Left kidney (tissue), 2 donors: Measurements from ENCODE around the gene PTPRU. TPM values are rescaled to one million over a fixed set of nuclear protein-coding genes. Genes with fewer than 3 reads are reported as not detected.

Experiments
- DNase-seq: peaks from one replicate; pipeline ENCODE4 v3.0.0-alpha.2; 2013
- polyA plus RNA-seq: library from polyadenylated mRNA; unstranded; fragments of 120-200 nt; gene quantifications from one replicate; pipeline ENCODE4 v1.2.1, GENCODE V29; 2013; ENCODE audit not compliant: insufficient read length

The PTPRU gene
- polyA plus RNA-seq, 1 donor = 13.1 TPM

- DNase-seq = no peak
Observed at GRCh38 chr1:29245261-29245660, 8.9 kb downstream of the PTPRU start.

- DNase-seq = no peak
Observed at GRCh38 chr1:29245876-29246275, 9.6 kb downstream of the PTPRU start.

GRCh38 chr1:29247044-29247443 lies 10.7 kb downstream of the PTPRU start:
- no peak for DNase-seq

- DNase-seq = no peak
Observed at GRCh38 chr1:29247571-29248273, 11.4 kb downstream of the PTPRU start.

- no peak for DNase-seq
Observed at GRCh38 chr1:29248409-29248808, 12.1 kb downstream of the PTPRU start.

- DNase-seq = no peak
Observed at GRCh38 chr1:29249170-29249691, 12.9 kb downstream of the PTPRU start.

- DNase-seq = no peak
Observed at GRCh38 chr1:29249951-29250581, 13.7 kb downstream of the PTPRU start.

- DNase-seq = no peak
Observed at GRCh38 chr1:29251164-29252124, 15.1 kb downstream of the PTPRU start.

- no peak for DNase-seq
Observed at GRCh38 chr1:29253180-29253579, 16.9 kb downstream of the PTPRU start.

- DNase-seq = no peak
Observed at GRCh38 chr1:29254346-29254745, 18.0 kb downstream of the PTPRU start.

GRCh38 chr1:29255134-29255666 lies 18.9 kb downstream of the PTPRU start:
- no peak for DNase-seq

GRCh38 chr1:29256394-29256793 lies 20.1 kb downstream of the PTPRU start:
- DNase-seq = no peak

GRCh38 chr1:29256979-29257804 lies 20.9 kb downstream of the PTPRU start:
- DNase-seq = no peak

GRCh38 chr1:29258189-29258975 lies 22.1 kb downstream of the PTPRU start:
- DNase-seq = no peak

- DNase-seq = no peak
Observed at GRCh38 chr1:29258976-29259801, 22.9 kb downstream of the PTPRU start.

GRCh38 chr1:29259802-29260441 lies 23.6 kb downstream of the PTPRU start:
- DNase-seq = no peak

- no peak for DNase-seq
Observed at GRCh38 chr1:29260531-29260930, 24.2 kb downstream of the PTPRU start.

GRCh38 chr1:29264773-29265389 lies 28.6 kb downstream of the PTPRU start:
- no peak for DNase-seq

- DNase-seq = no peak
Observed at GRCh38 chr1:29266912-29267311, 30.6 kb downstream of the PTPRU start.
